GM12878 (cell line): ENCODE results near the gene SCEL. TPM values are rescaled to one million over a fixed set of nuclear protein-coding genes. Genes with fewer than 3 reads are reported as not detected.

Source experiments
- ATAC-seq: fragments of 200-7000 bp; cut with Tn5 transposase; 3 replicates; pipeline ENCODE4 v1.9.1; 2020; ENCODE audit warnings: mild to moderate bottlenecking, moderate library complexity
- BruUV-seq: library from RNA; stranded (reverse); fragments of 400-500 nt; replicated peaks from 2 replicates; lab custom pipeline; 2021; lab: Mats Ljungman, UMichigan
- CTCF ChIA-PET: fragments of 300-600 bp; sonication (Branson Sonifier 250); formaldehyde crosslinking; extraction: SDS; loops from one replicate; lab custom pipeline; 2021; ENCODE audit warnings: inconsistent platforms; lab: Yijun Ruan, JAX
- POLR2A ChIA-PET: fragments of 350-600 bp; formaldehyde crosslinking; extraction: SDS; loops from one replicate; lab custom pipeline; 2021; ENCODE audit warnings: inconsistent platforms; lab: Charles Lee
- RAD21 ChIA-PET: fragments of 300-600 bp; sonication (Branson Sonifier 250); formaldehyde crosslinking; loops from one replicate; lab custom pipeline; 2023; ENCODE audit warnings: antibody characterized with exemption; ENCODE audit not compliant: unreplicated experiment; lab: Charles Lee
- SMC1A ChIA-PET: fragments of 300-600 bp; sonication (Branson Sonifier 250); formaldehyde crosslinking; loops from one replicate; lab custom pipeline; 2023; ENCODE audit not compliant: unreplicated experiment, uncharacterized antibody; lab: Charles Lee
- DNase-seq: peaks from one replicate; pipeline ENCODE4 v3.0.0-alpha.2; 2011; ENCODE audit warnings: low read depth, low spot score
- FAIRE-seq: peaks from 3 replicates; lab custom pipeline; 2011; peaks lifted over from hg19 to GRCh38; lab: Jason Lieb, UNC
- H2AFZ ChIP-seq: 2 replicates; pipeline ENCODE4 v1.6.0; 2011; ENCODE audit warnings: low read depth, low read length, control low read depth; ENCODE audit not compliant: control insufficient read depth
- H3K27ac ChIP-seq: 2 replicates; pipeline ENCODE4 v1.5.1; 2011; ENCODE audit warnings: control low read depth; ENCODE audit not compliant: control insufficient read depth, insufficient read depth
- H3K27me3 ChIP-seq, 2 experiments: replicated peaks in 1 of 2; 2 replicates each; pipeline versions ENCODE4 v1.6.0 to v1.6.1; 2011; ENCODE audit warnings: low read length in 1 of 2; ENCODE audit not compliant: control insufficient read depth in 2 of 2, insufficient read depth in 2 of 2
- H3K36me3 ChIP-seq, 2 experiments: 2 replicates each; pipeline ENCODE4 v1.5.1; 2011; ENCODE audit warnings: low read length in 1 of 2; ENCODE audit not compliant: control insufficient read depth in 2 of 2, insufficient read depth in 2 of 2
- H3K4me1 ChIP-seq: 2 replicates; pipeline ENCODE4 v1.6.1; 2011; ENCODE audit warnings: mild to moderate bottlenecking, low read length, moderate library complexity, mixed read lengths; ENCODE audit not compliant: control insufficient read depth, insufficient read depth
- H3K4me2 ChIP-seq: 2 replicates; pipeline ENCODE4 v1.6.0; 2011; ENCODE audit warnings: control low read depth; ENCODE audit not compliant: control insufficient read depth, insufficient read depth
- H3K4me3 ChIP-seq: fragments of 200-600 bp; sonication (generic); 2 replicates; pipeline ENCODE4 v1.5.1; 2016
- H3K79me2 ChIP-seq: 2 replicates; pipeline ENCODE4 v1.6.0; 2011; ENCODE audit warnings: low read length; ENCODE audit not compliant: control insufficient read depth, insufficient read depth
- H3K9ac ChIP-seq: 2 replicates; pipeline ENCODE4 v1.8.0; 2011; ENCODE audit warnings: low read length, control low read depth, mixed read lengths; ENCODE audit not compliant: control insufficient read depth, insufficient read depth
- H3K9me3 ChIP-seq: replicated peaks from 3 replicates; pipeline ENCODE4 v1.5.1; 2011; ENCODE audit warnings: mild to moderate bottlenecking, low read length; ENCODE audit not compliant: control insufficient read depth, insufficient read depth
- H4K20me1 ChIP-seq: 2 replicates; pipeline ENCODE4 v1.6.0; 2011; ENCODE audit not compliant: control insufficient read depth, insufficient read depth
- ATF7 ChIP-seq: fragments of 450-650 bp; IDR thresholded peaks from 2 replicates; pipeline ENCODE4 v1.6.1; 2016; ENCODE audit warnings: low read depth, mild to moderate bottlenecking
- BACH1 ChIP-seq: fragments of 450-650 bp; IDR thresholded peaks from 2 replicates; pipeline ENCODE4 v1.6.1; 2017; ENCODE audit warnings: mild to moderate bottlenecking, borderline replicate concordance
- BCL11A ChIP-seq: IDR thresholded peaks from 2 replicates; pipeline ENCODE4 v1.6.1; 2011; ENCODE audit warnings: low read depth, low read length
- BHLHE40 ChIP-seq, 2 experiments: fragments of 450-650 bp in 1 of 2; IDR thresholded peaks; 2 replicates each; pipeline ENCODE4 v1.6.1; 2011 to 2017; ENCODE audit warnings: low read depth in 2 of 2, borderline replicate concordance in 1 of 2, improper control_type of control experiment in 1 of 2, low read length in 1 of 2, mild to moderate bottlenecking in 1 of 2
- DPF2 ChIP-seq: fragments of 450-650 bp; IDR thresholded peaks from 2 replicates; pipeline ENCODE4 v1.6.1; 2017; ENCODE audit warnings: mild to moderate bottlenecking
- EP300 ChIP-seq, 2 experiments: fragments of 150-350 bp in 1 of 2; IDR thresholded peaks; 2 replicates each; pipeline ENCODE4 v1.6.1; 2011 to 2012; ENCODE audit warnings: low read depth in 2 of 2, low read length in 2 of 2, borderline replicate concordance in 1 of 2, improper control_type of control experiment in 1 of 2, inconsistent platforms in 1 of 2; ENCODE audit not compliant: control insufficient read depth in 1 of 2
- FOXK2 ChIP-seq: fragments of 450-650 bp; IDR thresholded peaks from 2 replicates; pipeline ENCODE4 v1.6.1; 2017; ENCODE audit warnings: mild to moderate bottlenecking, moderate library complexity
- FOXM1 ChIP-seq: IDR thresholded peaks from 2 replicates; pipeline ENCODE4 v1.6.1; 2012; ENCODE audit warnings: low read depth, mild to moderate bottlenecking, inconsistent platforms, low read length, moderate library complexity
- IKZF1 ChIP-seq: fragments of 450-650 bp; conservative IDR thresholded peaks from 2 replicates; pipeline ENCODE4 v1.6.1; 2017; ENCODE audit warnings: antibody characterized with exemption, mild to moderate bottlenecking
- IKZF2 ChIP-seq, 2 experiments: fragments of 450-650 bp; IDR thresholded peaks; 2 replicates each; pipeline ENCODE4 v1.6.1; 2017; ENCODE audit warnings: mild to moderate bottlenecking in 2 of 2, moderate library complexity in 2 of 2
- KAT2A ChIP-seq: conservative IDR thresholded peaks from 2 replicates; pipeline ENCODE4 v1.6.1; 2011; ENCODE audit warnings: low read depth, low read length; ENCODE audit not compliant: control insufficient read depth
- MEF2B ChIP-seq: fragments of 450-650 bp; IDR thresholded peaks from 2 replicates; pipeline ENCODE4 v1.6.1; 2018; ENCODE audit warnings: mild to moderate bottlenecking, moderate library complexity; ENCODE audit not compliant: partially characterized antibody, poor library complexity, severe bottlenecking
- NR2F1 ChIP-seq: fragments of 450-650 bp; conservative IDR thresholded peaks from 2 replicates; pipeline ENCODE4 v1.6.1; 2017; ENCODE audit warnings: mild to moderate bottlenecking
- RUNX3 ChIP-seq: IDR thresholded peaks from 2 replicates; pipeline ENCODE4 v1.6.1; 2012; ENCODE audit warnings: low read length, inconsistent platforms
- SRF ChIP-seq, 2 experiments: IDR thresholded peaks; 2 replicates each; pipeline ENCODE4 v1.6.1; 2011; ENCODE audit warnings: low read depth in 2 of 2, low read length in 2 of 2, mild to moderate bottlenecking in 1 of 2, moderate library complexity in 1 of 2
- WGBS: methylation state at CpG from one replicate; pipeline ENCODE4 v1.1.6; 2016; ENCODE audit warnings: low lambda C conversion rate; ENCODE audit not compliant: insufficient replicate concordance, insufficient coverage; ENCODE audit errors: missing lambda C conversion rate; 5-methylcytosine and 5-hydroxymethylcytosine counted together
- in situ Hi-C: fragments of 300-500 bp; cut with MboI; formaldehyde crosslinking; loops from 9 replicates; pipeline ENCODE4 v1.14.3; 2018; ENCODE audit warnings: mixed read lengths
- intact Hi-C: fragments of 100-400 bp; cut with micrococcal nuclease; formaldehyde crosslinking; loops from one replicate; pipeline ENCODE4 v1.14.2; 2022; ENCODE audit not compliant: unreplicated experiment
- polyA plus RNA-seq, 11 experiments: library from polyadenylated mRNA; depleted of rRNA in 4 of 11; unstranded in 6 of 11; stranded (reverse) in 5 of 11; fragments of >200 nt; fragmentation: Nextera tagmentation in 4 of 11; fragmentation: Illumina TruSeq in 1 of 11; extraction: Ambion mirVana in 4 of 11; extraction: Trizol in 1 of 11; gene quantifications; 1 replicate in 1 of 11; 2 replicates in 10 of 11; pipeline versions ENCODE4 v1.2.1 to v1.2.3, GENCODE V29; 2011 to 2016; ENCODE audit warnings: inconsistent platforms in 2 of 11, missing spikeins in 2 of 11, low read depth in 1 of 11
- total RNA-seq, 4 experiments: library from RNA; depleted of rRNA in 3 of 4; stranded (reverse); fragments of >200 nt in 3 of 4; fragmentation: Illumina TruSeq in 1 of 4; extraction: Trizol in 1 of 4; gene quantifications; 2 replicates each; pipeline versions ENCODE4 v1.2.1 to v1.2.3, GENCODE V29; 2013 to 2021
- TF ChIP-seq, protein P1 (sequence below): fragments of 450-650 bp; IDR thresholded peaks from 2 replicates; pipeline ENCODE4 v1.6.1; 2017; ENCODE audit warnings: low read depth, mild to moderate bottlenecking, moderate library complexity
- TF ChIP-seq, protein P2 (sequence below): fragments of 450-650 bp; formaldehyde crosslinking; IDR thresholded peaks from 2 replicates; pipeline ENCODE4 v1.4.0; 2020; ENCODE audit warnings: mild to moderate bottlenecking, moderate library complexity

The SCEL gene
- total and polyA plus RNA-seq, 10 of the 15 experiments (the other 5 are each of a cell fraction or from before 2014, with no cell fraction given), result 0.09 to 0.68 (median 0.16) TPM; not detected in 1

DNA sequence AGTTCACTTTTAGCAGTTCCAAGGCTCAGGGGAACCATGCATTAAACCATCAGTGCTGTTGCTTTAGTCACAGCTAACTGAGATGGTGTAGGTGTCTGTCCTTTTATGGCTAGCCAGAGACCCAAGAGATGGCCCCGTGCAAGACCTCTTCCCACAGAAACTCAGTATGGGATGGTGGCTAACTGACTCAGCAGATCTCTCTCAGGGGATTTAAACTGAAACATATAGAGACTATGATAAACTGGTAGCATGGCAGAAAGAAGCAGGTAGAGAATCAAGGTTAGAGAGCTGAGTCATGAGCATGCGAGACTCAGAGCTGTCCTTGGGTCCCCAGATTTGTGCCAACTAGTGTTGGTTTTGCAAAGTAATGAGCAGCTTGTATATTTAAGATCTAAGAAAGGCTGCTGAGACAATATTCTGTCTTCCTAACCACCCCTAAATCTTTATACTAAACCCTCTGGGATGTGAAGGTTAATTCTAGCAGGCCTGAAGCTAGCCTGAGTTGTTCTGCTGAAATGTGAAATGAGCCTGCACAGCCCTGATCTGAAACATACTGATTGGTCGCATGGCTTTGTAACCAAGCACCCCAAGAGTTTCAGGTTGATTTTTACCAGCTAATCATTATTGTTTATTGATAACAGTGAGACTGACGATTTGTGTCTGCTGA lies 6.5 kb upstream of the SCEL start:
- Histone ChIP-seq H3K79me2 (no peaks in the 10 kb centered on the region), H3K27me3 (peaks cover 0 to 3% of the 10 kb centered on the region in 2 experiments; a peak in 1 of 4 replicates), H3K36me3 (no peaks in the 10 kb centered on the region), H3K27ac (no peak overlapping the region), H4K20me1 (no peaks in the 10 kb centered on the region), H3K9me3 (no peaks in the 10 kb centered on the region), H3K4me2 (no peak overlapping the region; the same call in 1 of the 2 replicates), H3K4me3 (no peak overlapping the region), H3K9ac (no peak overlapping the region), H3K4me1 (0 out of 2 replicates have a peak, but pooled peaks cover 10% of the 10 kb centered on the region), H2AFZ (no peak overlapping the region)
- intact Hi-C loops (no loop called here), in situ Hi-C loops (no loop called here)
- FAIRE-seq, result peak; percentile 27
- ATAC-seq, result peak; percentile 93
- no TSS peak for BruUV-seq
- no peak for DNase-seq
- TF ChIP-seq BACH1 (peak; percentile 95; the same call in 1 of the 2 replicates), FOXK2 (no peak), IKZF1 (peak; percentile 56), SRF (IDR thresholded peaks at IDR 0.05; ENCODE audit: low read depth in 2 of 2, low read length in 2 of 2) (peak in 1 of 2 experiments; percentile 48; a peak in 1 of 4 replicates), FOXM1 (no peak), EP300 (IDR thresholded peaks at IDR 0.05; ENCODE audit: borderline replicate concordance in 1 of 2, control insufficient read depth in 1 of 2, low read depth in 2 of 2, low read length in 2 of 2) (peak; percentile 26 to 64; a peak in 2 of 4 replicates), MEF2B (peak; percentile 81), BHLHE40 (IDR thresholded peaks at IDR 0.05; ENCODE audit: borderline replicate concordance in 1 of 2, low read depth in 2 of 2, low read length in 1 of 2) (peak; percentile 33 to 73; a peak in 1 of 4 replicates), ATF7 (0 out of 2 replicates have a peak, but pooled peaks have one; percentile 35), RUNX3 (0 out of 2 replicates have a peak, but pooled peaks have one; percentile 16), BCL11A (0 out of 2 replicates have a peak, but pooled peaks have one; percentile 39), DPF2 (peak; percentile 35; the same call in 1 of the 2 replicates), KAT2A (no peak), IKZF2 (IDR thresholded peaks at IDR 0.05) (peak; percentile 36 to 57; a peak in 1 of 4 replicates), NR2F1 (peak; percentile 85)
- TF ChIP-seq, protein P1, sequence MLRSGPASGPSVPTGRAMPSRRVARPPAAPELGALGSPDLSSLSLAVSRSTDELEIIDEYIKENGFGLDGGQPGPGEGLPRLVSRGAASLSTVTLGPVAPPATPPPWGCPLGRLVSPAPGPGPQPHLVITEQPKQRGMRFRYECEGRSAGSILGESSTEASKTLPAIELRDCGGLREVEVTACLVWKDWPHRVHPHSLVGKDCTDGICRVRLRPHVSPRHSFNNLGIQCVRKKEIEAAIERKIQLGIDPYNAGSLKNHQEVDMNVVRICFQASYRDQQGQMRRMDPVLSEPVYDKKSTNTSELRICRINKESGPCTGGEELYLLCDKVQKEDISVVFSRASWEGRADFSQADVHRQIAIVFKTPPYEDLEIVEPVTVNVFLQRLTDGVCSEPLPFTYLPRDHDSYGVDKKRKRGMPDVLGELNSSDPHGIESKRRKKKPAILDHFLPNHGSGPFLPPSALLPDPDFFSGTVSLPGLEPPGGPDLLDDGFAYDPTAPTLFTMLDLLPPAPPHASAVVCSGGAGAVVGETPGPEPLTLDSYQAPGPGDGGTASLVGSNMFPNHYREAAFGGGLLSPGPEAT, result 0 out of 2 replicates have a peak, but pooled peaks have one; percentile 18
- TF ChIP-seq, protein P2, sequence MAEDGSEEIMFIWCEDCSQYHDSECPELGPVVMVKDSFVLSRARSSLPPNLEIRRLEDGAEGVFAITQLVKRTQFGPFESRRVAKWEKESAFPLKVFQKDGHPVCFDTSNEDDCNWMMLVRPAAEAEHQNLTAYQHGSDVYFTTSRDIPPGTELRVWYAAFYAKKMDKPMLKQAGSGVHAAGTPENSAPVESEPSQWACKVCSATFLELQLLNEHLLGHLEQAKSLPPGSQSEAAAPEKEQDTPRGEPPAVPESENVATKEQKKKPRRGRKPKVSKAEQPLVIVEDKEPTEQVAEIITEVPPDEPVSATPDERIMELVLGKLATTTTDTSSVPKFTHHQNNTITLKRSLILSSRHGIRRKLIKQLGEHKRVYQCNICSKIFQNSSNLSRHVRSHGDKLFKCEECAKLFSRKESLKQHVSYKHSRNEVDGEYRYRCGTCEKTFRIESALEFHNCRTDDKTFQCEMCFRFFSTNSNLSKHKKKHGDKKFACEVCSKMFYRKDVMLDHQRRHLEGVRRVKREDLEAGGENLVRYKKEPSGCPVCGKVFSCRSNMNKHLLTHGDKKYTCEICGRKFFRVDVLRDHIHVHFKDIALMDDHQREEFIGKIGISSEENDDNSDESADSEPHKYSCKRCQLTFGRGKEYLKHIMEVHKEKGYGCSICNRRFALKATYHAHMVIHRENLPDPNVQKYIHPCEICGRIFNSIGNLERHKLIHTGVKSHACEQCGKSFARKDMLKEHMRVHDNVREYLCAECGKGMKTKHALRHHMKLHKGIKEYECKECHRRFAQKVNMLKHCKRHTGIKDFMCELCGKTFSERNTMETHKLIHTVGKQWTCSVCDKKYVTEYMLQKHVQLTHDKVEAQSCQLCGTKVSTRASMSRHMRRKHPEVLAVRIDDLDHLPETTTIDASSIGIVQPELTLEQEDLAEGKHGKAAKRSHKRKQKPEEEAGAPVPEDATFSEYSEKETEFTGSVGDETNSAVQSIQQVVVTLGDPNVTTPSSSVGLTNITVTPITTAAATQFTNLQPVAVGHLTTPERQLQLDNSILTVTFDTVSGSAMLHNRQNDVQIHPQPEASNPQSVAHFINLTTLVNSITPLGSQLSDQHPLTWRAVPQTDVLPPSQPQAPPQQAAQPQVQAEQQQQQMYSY, result no peak
- SMC1A ChIA-PET, result interaction anchor here (0.6 to 5.2 kb wide), 14 partner anchors 10 to 592 kb away, joined by 3 to 58 read pairs (median 3); no protein-coding TSS in a partner anchor
- 2% methylated on average over 4 of the region's 4 CpGs for WGBS
- POLR2A ChIA-PET, result interaction anchor here (1.3 to 2.2 kb wide), 4 partner anchors 12 to 31 kb away, joined by 3 to 10 read pairs (median 6); no protein-coding TSS in a partner anchor
- CTCF ChIA-PET, result interaction anchor here (0.5 to 2.2 kb wide), 11 partner anchors 10 to 401 kb away, joined by 3 to 13 read pairs (median 4); no protein-coding TSS in a partner anchor
- RAD21 ChIA-PET, result interaction anchor here (0.7 to 2.8 kb wide), 11 partner anchors 9 to 51 kb away, joined by 3 to 19 read pairs (median 4); no protein-coding TSS in a partner anchor
